Loucy (cell line): ENCODE data around the gene P2RY8.

Experiments
- CTCF ChIP-seq: fragments of 200-600 bp; sonication (generic); conservative IDR thresholded peaks from 2 replicates; pipeline ENCODE4 v1.5.1; 2014; ENCODE audit warnings: mild to moderate bottlenecking, antibody characterized with exemption, low read length
- EZH2phosphoT487 ChIP-seq: fragments of 200-600 bp; IDR thresholded peaks from 2 replicates; pipeline ENCODE4 v1.6.1; 2018; ENCODE audit warnings: antibody characterized with exemption, mild to moderate bottlenecking, moderate library complexity, borderline replicate concordance

- TF ChIP-seq CTCF = no peak
- no peak for TF ChIP-seq EZH2phosphoT487
These were observed 102.1 kb downstream of the P2RY8 start for GRCh38 chrX:1434871-1435240.
